ENCODE data around the gene PCNX1.
"Not testable (repeated sequence)": the region's sequence is repeated elsewhere in the genome, so short reads cannot be mapped to it uniquely, and the experiment has no call there.

The PCNX1 gene

GRCh38 chr14:70907176-70907995, at the start of gene PCNX1:
TSS of gene PCNX1 (plus strand) at chr14:70907459. CDS start at chr14:70907851, 392 bp downstream.
- no peak for DNase-seq (ENCODE audit: low read depth)

- no peak for DNase-seq (ENCODE audit: low read depth)
Measured at GRCh38 chr14:70857496-70857890, 49.8 kb upstream of the PCNX1 start.

GRCh38 chr14:70858641-70859040, 48.6 kb upstream of the PCNX1 start:
- no peak for DNase-seq (ENCODE audit: low read depth)

GRCh38 chr14:70866992-70867391, 40.3 kb upstream of the PCNX1 start:
- not testable (repeated sequence) for DNase-seq (ENCODE audit: low read depth)

GRCh38 chr14:70871001-70871400, 36.3 kb upstream of the PCNX1 start:
- no peak for DNase-seq (ENCODE audit: low read depth)

- no peak for DNase-seq (ENCODE audit: low read depth)
Measured at GRCh38 chr14:70871863-70872677, 35.2 kb upstream of the PCNX1 start.

- DNase-seq (ENCODE audit: low read depth): no peak
Measured at GRCh38 chr14:70872678-70873020, 34.6 kb upstream of the PCNX1 start.

- no peak for DNase-seq (ENCODE audit: low read depth)
Measured at GRCh38 chr14:70873627-70874026, 33.6 kb upstream of the PCNX1 start.

- DNase-seq (ENCODE audit: low read depth): not testable (repeated sequence)
Measured at GRCh38 chr14:70875811-70876460, 31.3 kb upstream of the PCNX1 start.

GRCh38 chr14:70879448-70879847, 27.8 kb upstream of the PCNX1 start:
- DNase-seq (ENCODE audit: low read depth): no peak

GRCh38 chr14:70880888-70881287, 26.4 kb upstream of the PCNX1 start:
- DNase-seq (ENCODE audit: low read depth): not testable (repeated sequence)

- no peak for DNase-seq (ENCODE audit: low read depth)
Measured at GRCh38 chr14:70881549-70882177, 25.6 kb upstream of the PCNX1 start.

- peak; percentile 61 for DNase-seq (ENCODE audit: low read depth)
Measured at GRCh38 chr14:70882776-70883492, 24.3 kb upstream of the PCNX1 start.

GRCh38 chr14:70884595-70885342, 22.5 kb upstream of the PCNX1 start:
- no peak for DNase-seq (ENCODE audit: low read depth)

- DNase-seq (ENCODE audit: low read depth): no peak
Measured at GRCh38 chr14:70885343-70886022, 21.8 kb upstream of the PCNX1 start.

- DNase-seq (ENCODE audit: low read depth): no peak
Measured at GRCh38 chr14:70886421-70887206, 20.6 kb upstream of the PCNX1 start.

GRCh38 chr14:70887207-70887681, 20.0 kb upstream of the PCNX1 start:
- no peak for DNase-seq (ENCODE audit: low read depth)

GRCh38 chr14:70887737-70888499, 19.3 kb upstream of the PCNX1 start:
- DNase-seq (ENCODE audit: low read depth): no peak
